DMS 273 (cell line): Measurements from ENCODE around the gene LGI4.

Experiments
- DNase-seq: peaks from one replicate; lab custom pipeline; 2025; ENCODE audit not compliant: unreplicated experiment; lab: John Stamatoyannopoulos, UW

The LGI4 gene

GRCh38 chr19:35134601-35135242, at the start of gene LGI4:
Gene LGI4 (minus strand): TSS chr19:35135059. CDS start chr19:35134680, 379 bp downstream.
- no peak for DNase-seq

GRCh38 chr19:35184267-35184666, 49.4 kb upstream of the LGI4 start:
- no peak for DNase-seq

- DNase-seq = no peak
These were observed 46.5 kb upstream of the LGI4 start for GRCh38 chr19:35181387-35181786.

- DNase-seq = no peak
These were observed 45.0 kb upstream of the LGI4 start for GRCh38 chr19:35179830-35180229.

GRCh38 chr19:35178701-35179100, 43.8 kb upstream of the LGI4 start:
- DNase-seq = no peak

- DNase-seq = no peak
These were observed 42.8 kb upstream of the LGI4 start for GRCh38 chr19:35177377-35178274.

GRCh38 chr19:35176181-35176570, 41.3 kb upstream of the LGI4 start:
- no peak for DNase-seq

- no peak for DNase-seq
These were observed 39.4 kb upstream of the LGI4 start for GRCh38 chr19:35174226-35174625.

- DNase-seq = no peak
These were observed 36.9 kb upstream of the LGI4 start for GRCh38 chr19:35171730-35172129.

GRCh38 chr19:35170359-35171061, 35.7 kb upstream of the LGI4 start:
- DNase-seq = no peak

- no peak for DNase-seq
These were observed 34.5 kb upstream of the LGI4 start for GRCh38 chr19:35169221-35169995.

- no peak for DNase-seq
These were observed 33.3 kb upstream of the LGI4 start for GRCh38 chr19:35168196-35168595.

GRCh38 chr19:35167251-35168119, 32.6 kb upstream of the LGI4 start:
- no peak for DNase-seq

- no peak for DNase-seq
These were observed 31.5 kb upstream of the LGI4 start for GRCh38 chr19:35166100-35167063.

- no peak for DNase-seq
These were observed 30.6 kb upstream of the LGI4 start for GRCh38 chr19:35165200-35166058.

GRCh38 chr19:35164418-35164817, 29.6 kb upstream of the LGI4 start:
- no peak for DNase-seq

- no peak for DNase-seq
These were observed 27.8 kb upstream of the LGI4 start for GRCh38 chr19:35162471-35163326.
